SK-N-DZ (cell line): ENCODE data around the gene NDUFAF7. TPM values are rescaled to one million over a fixed set of nuclear protein-coding genes. Genes with fewer than 3 reads are reported as not detected.
"Not testable (repeated sequence)": the region's sequence is repeated elsewhere in the genome, so short reads cannot be mapped to it uniquely, and the experiment has no call there.

ENCODE experiments used
- DNase-seq: peaks from one replicate; pipeline ENCODE4 v3.0.0-alpha.2; 2015; ENCODE audit warnings: low spot score
- polyA plus RNA-seq, 2 experiments: library from polyadenylated mRNA; depleted of rRNA; stranded (reverse); fragments of >200 nt; gene quantifications; 2 replicates each; pipeline ENCODE4 v1.2.3, GENCODE V29; 2014

The NDUFAF7 gene
- 16.3 and 30.9 TPM in 2 replicates for polyA plus RNA-seq (2014; cell fraction: cytosol; rRNA removed)
- 69.8 and 81.2 TPM in 2 replicates for polyA plus RNA-seq (2014; cell fraction: nucleus; rRNA removed)

- peak; percentile 83 for DNase-seq
Observed at GRCh38 chr2:37231241-37232130, at the start of gene NDUFAF7, which contains the start of gene CEBPZ. Gene NDUFAF7, plus strand, starts transcription at chr2:37231658. Its CDS starts 48 bp downstream, at chr2:37231706. Gene CEBPZ, minus strand, starts transcription at chr2:37231596. Its CDS starts 29 bp downstream, at chr2:37231567.

- no peak for DNase-seq
Observed at GRCh38 chr2:37181726-37182684, 49.5 kb upstream of the NDUFAF7 start.

- DNase-seq: no peak
Observed at GRCh38 chr2:37188570-37188969, 42.9 kb upstream of the NDUFAF7 start, which contains the start of gene SULT6B1. Gene SULT6B1, minus strand, starts transcription at chr2:37188670. Its CDS starts 30 bp downstream, at chr2:37188640.

- no peak for DNase-seq
Observed at GRCh38 chr2:37189452-37190153, 41.9 kb upstream of the NDUFAF7 start.

- no peak for DNase-seq
Observed at GRCh38 chr2:37190290-37190689, 41.2 kb upstream of the NDUFAF7 start.

GRCh38 chr2:37191253-37191652 lies 40.2 kb upstream of the NDUFAF7 start:
- DNase-seq: no peak

GRCh38 chr2:37191747-37192146 lies 39.7 kb upstream of the NDUFAF7 start:
- no peak for DNase-seq

- DNase-seq: no peak
Observed at GRCh38 chr2:37192551-37192950, 38.9 kb upstream of the NDUFAF7 start.

GRCh38 chr2:37195862-37196319 lies 35.6 kb upstream of the NDUFAF7 start:
- not testable (repeated sequence) for DNase-seq

GRCh38 chr2:37196320-37197195 lies 34.9 kb upstream of the NDUFAF7 start, which contains the start of gene CEBPZOS:
Gene CEBPZOS, plus strand, starts transcription at chr2:37196496. Its CDS starts 3,209 bp downstream, at chr2:37199705.
- peak; percentile 70 for DNase-seq

- DNase-seq: no peak
Observed at GRCh38 chr2:37198681-37199065, 32.8 kb upstream of the NDUFAF7 start.

GRCh38 chr2:37201208-37201607 lies 30.2 kb upstream of the NDUFAF7 start:
- no peak for DNase-seq

GRCh38 chr2:37201766-37202165 lies 29.7 kb upstream of the NDUFAF7 start:
- DNase-seq: no peak

- no peak for DNase-seq
Observed at GRCh38 chr2:37203708-37204107, 27.8 kb upstream of the NDUFAF7 start.

GRCh38 chr2:37205071-37205661 lies 26.3 kb upstream of the NDUFAF7 start:
- DNase-seq: not testable (repeated sequence)

GRCh38 chr2:37205689-37206341 lies 25.6 kb upstream of the NDUFAF7 start:
- no peak for DNase-seq

GRCh38 chr2:37206760-37207159 lies 24.7 kb upstream of the NDUFAF7 start:
- not testable (repeated sequence) for DNase-seq

- no peak for DNase-seq
Observed at GRCh38 chr2:37211212-37211611, 20.2 kb upstream of the NDUFAF7 start.

GRCh38 chr2:37211939-37212338 lies 19.5 kb upstream of the NDUFAF7 start:
- DNase-seq: no peak
